Neural cell (in vitro differentiated cells): ENCODE measurements around the gene CCDC175. TPM values are rescaled to one million over a fixed set of nuclear protein-coding genes. Genes with fewer than 3 reads are reported as not detected.
A peak's percentile ranks its signal among the peaks of the same experiment; 100 is the strongest.

Experiments
- H2AFZ ChIP-seq: fragments of 200-600, 300-800 bp; sonication (generic), shearing (Covaris generic); 2 replicates; pipeline ENCODE4 v1.6.0; 2014; ENCODE audit warnings: low read depth, mild to moderate bottlenecking, antibody characterized with exemption, low read length, moderate library complexity
- H3F3A ChIP-seq: fragments of 200-600 bp; shearing (Covaris generic); 2 replicates; pipeline ENCODE4 v1.6.1; 2016; ENCODE audit warnings: mild to moderate bottlenecking, moderate library complexity, mixed read lengths, antibody characterized with exemption, low read length; ENCODE audit not compliant: insufficient read depth, poor library complexity, severe bottlenecking
- H3K27ac ChIP-seq: fragments of 200-600, 300-800 bp; sonication (generic), shearing (Covaris generic); 2 replicates; pipeline ENCODE4 v1.5.1; 2014; ENCODE audit warnings: mild to moderate bottlenecking, low read length, moderate library complexity
- H3K27me3 ChIP-seq: fragments of 300-800, 200-600 bp; sonication (generic), shearing (Covaris generic); 2 replicates; pipeline ENCODE4 v1.6.0; 2014; ENCODE audit warnings: mild to moderate bottlenecking, low read depth, low read length, moderate library complexity; ENCODE audit not compliant: insufficient read depth
- H3K36me3 ChIP-seq: fragments of 300-800, 200-600 bp; sonication (generic), shearing (Covaris generic); 2 replicates; pipeline ENCODE4 v1.5.1; 2014; ENCODE audit warnings: mild to moderate bottlenecking, antibody characterized with exemption, low read length, moderate library complexity; ENCODE audit not compliant: insufficient read depth
- H3K4me2 ChIP-seq: fragments of 300-800, 200-600 bp; sonication (generic), shearing (Covaris generic); 2 replicates; pipeline ENCODE4 v1.6.0; 2014; ENCODE audit warnings: mild to moderate bottlenecking, low read length
- H3K4me3 ChIP-seq: fragments of 300-800, 200-600 bp; sonication (generic), shearing (Covaris generic); 2 replicates; pipeline ENCODE4 v1.5.1; 2014; ENCODE audit warnings: mild to moderate bottlenecking, low read length, moderate library complexity
- H3K79me2 ChIP-seq: fragments of 200-600 bp; shearing (Covaris generic); replicated peaks from 2 replicates; pipeline ENCODE4 v1.6.0; 2014; ENCODE audit warnings: mild to moderate bottlenecking, low read length, moderate library complexity; ENCODE audit not compliant: insufficient read depth
- H3K9ac ChIP-seq: fragments of 300-800, 200-600 bp; sonication (generic), shearing (Covaris generic); 2 replicates; pipeline ENCODE4 v1.6.1; 2016; ENCODE audit warnings: mild to moderate bottlenecking, low read length, mixed read lengths
- H3K9me2 ChIP-seq: fragments of 200-600 bp; shearing (Covaris generic); 2 replicates; pipeline ENCODE4 v1.6.1; 2016; ENCODE audit warnings: mild to moderate bottlenecking, low read length, mixed read lengths; ENCODE audit not compliant: insufficient read depth
- H3K9me3 ChIP-seq: fragments of 200-600, 300-800 bp; sonication (generic), shearing (Covaris generic); 2 replicates; pipeline ENCODE4 v1.6.1; 2016; ENCODE audit warnings: mild to moderate bottlenecking, mixed run types, low read length, moderate library complexity, mixed read lengths
- H4K20me1 ChIP-seq: fragments of 200-600 bp; shearing (Covaris generic); 2 replicates; pipeline ENCODE4 v1.6.1; 2016; ENCODE audit warnings: mild to moderate bottlenecking, mixed run types; ENCODE audit not compliant: insufficient read depth
- EP300 ChIP-seq: fragments of 450-650 bp; conservative IDR thresholded peaks from 2 replicates; pipeline ENCODE4 v1.6.1; 2014; ENCODE audit warnings: antibody characterized with exemption, mild to moderate bottlenecking, moderate library complexity; ENCODE audit not compliant: poor library complexity, severe bottlenecking
- EZH2 ChIP-seq: fragments of 200-600, 300-800 bp; shearing (Covaris generic), sonication (generic); IDR thresholded peaks from 2 replicates; pipeline ENCODE4 v1.6.1; 2014; ENCODE audit warnings: antibody characterized with exemption, low read length, borderline replicate concordance, mild to moderate bottlenecking; ENCODE audit not compliant: insufficient read depth, poor library complexity, severe bottlenecking
- MXI1 ChIP-seq: fragments of 450-650 bp; conservative IDR thresholded peaks from 2 replicates; pipeline ENCODE4 v1.6.1; 2014; ENCODE audit warnings: antibody characterized with exemption, mild to moderate bottlenecking; ENCODE audit not compliant: poor library complexity, severe bottlenecking
- POLR2AphosphoS5 ChIP-seq: IDR thresholded peaks from 2 replicates; pipeline ENCODE4 v1.6.1; 2012
- RAD21 ChIP-seq: fragments of 450-650 bp; conservative IDR thresholded peaks from 2 replicates; pipeline ENCODE4 v1.6.1; 2014; ENCODE audit warnings: antibody characterized with exemption, mild to moderate bottlenecking, moderate library complexity
- SMC3 ChIP-seq: fragments of 450-650 bp; conservative IDR thresholded peaks from 2 replicates; pipeline ENCODE4 v1.6.1; 2014; ENCODE audit warnings: antibody characterized with exemption, mild to moderate bottlenecking, moderate library complexity; ENCODE audit not compliant: poor library complexity
- TAF1 ChIP-seq: IDR thresholded peaks from 2 replicates; pipeline ENCODE4 v1.6.1; 2012; ENCODE audit warnings: low read depth
- polyA plus RNA-seq: library from polyadenylated mRNA; depleted of rRNA; stranded (reverse); fragments of >200 nt; gene quantifications from 2 replicates; pipeline ENCODE4 v1.2.3, GENCODE V29; 2014
- TF ChIP-seq, protein P1 (sequence below): fragments of 450-650 bp; IDR thresholded peaks from 2 replicates; pipeline ENCODE4 v1.5.1; 2014; ENCODE audit warnings: antibody characterized with exemption, mild to moderate bottlenecking, moderate library complexity; ENCODE audit not compliant: poor library complexity, severe bottlenecking
- TF ChIP-seq, protein P2 (sequence below): IDR thresholded peaks from 2 replicates; pipeline ENCODE4 v1.6.1; 2012; ENCODE audit warnings: borderline replicate concordance

CCDC175 gene
- polyA plus RNA-seq, 1 donor from 2014 or later = 0.11 TPM

DNA sequence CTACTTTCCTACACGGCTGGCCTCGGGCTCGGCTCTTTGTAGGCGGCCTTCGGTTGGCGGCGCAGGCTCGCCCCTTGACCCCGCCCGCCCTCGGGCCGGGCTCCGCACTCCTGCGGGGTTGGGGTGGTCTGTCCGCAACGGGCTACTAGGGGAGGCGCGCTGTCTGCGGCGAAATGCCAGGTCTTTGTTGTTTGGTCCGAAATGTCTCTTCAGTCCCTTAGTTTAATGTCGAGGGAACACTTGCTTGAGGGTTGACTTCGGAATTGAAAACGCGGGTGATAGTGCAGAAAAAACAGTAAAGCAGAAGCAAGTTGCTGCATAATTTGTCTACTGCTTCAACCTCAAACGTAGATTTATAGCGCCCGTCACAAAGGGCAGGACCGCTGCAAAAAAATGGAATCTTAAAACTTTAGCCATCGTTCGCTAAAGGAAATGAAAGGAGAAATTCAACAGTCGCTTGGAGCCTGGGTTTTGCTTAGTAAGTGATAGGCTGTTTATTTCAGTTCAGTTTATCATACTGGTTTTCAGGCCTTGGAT lies 91.9 kb downstream of the CCDC175 start:
- no peaks in the 10 kb centered on the region for H3K9me2 ChIP-seq
- no peaks in the 10 kb centered on the region for H4K20me1 ChIP-seq
- no peaks in the 10 kb centered on the region for H3K36me3 ChIP-seq
- H3K9ac ChIP-seq = peak overlapping the region; percentile 79
- peaks cover 27% of the 10 kb centered on the region for H3K79me2 ChIP-seq
- H3K4me2 ChIP-seq = peak overlapping the region; percentile 79
- H3K27me3 ChIP-seq = no peaks in the 10 kb centered on the region
- H3K9me3 ChIP-seq = no peaks in the 10 kb centered on the region
- H3K27ac ChIP-seq = peak overlapping the region; percentile 82
- peak overlapping the region; percentile 88 for H3K4me3 ChIP-seq
- no peaks in the 10 kb centered on the region for H3F3A ChIP-seq
- H2AFZ ChIP-seq = peak overlapping the region; percentile 59
- TF ChIP-seq MXI1 (no peak), RAD21 (no peak), POLR2AphosphoS5 (no peak), EZH2 (no peak), SMC3 (no peak), EP300 (no peak), TAF1 (no peak)
- TF ChIP-seq, protein P1, sequence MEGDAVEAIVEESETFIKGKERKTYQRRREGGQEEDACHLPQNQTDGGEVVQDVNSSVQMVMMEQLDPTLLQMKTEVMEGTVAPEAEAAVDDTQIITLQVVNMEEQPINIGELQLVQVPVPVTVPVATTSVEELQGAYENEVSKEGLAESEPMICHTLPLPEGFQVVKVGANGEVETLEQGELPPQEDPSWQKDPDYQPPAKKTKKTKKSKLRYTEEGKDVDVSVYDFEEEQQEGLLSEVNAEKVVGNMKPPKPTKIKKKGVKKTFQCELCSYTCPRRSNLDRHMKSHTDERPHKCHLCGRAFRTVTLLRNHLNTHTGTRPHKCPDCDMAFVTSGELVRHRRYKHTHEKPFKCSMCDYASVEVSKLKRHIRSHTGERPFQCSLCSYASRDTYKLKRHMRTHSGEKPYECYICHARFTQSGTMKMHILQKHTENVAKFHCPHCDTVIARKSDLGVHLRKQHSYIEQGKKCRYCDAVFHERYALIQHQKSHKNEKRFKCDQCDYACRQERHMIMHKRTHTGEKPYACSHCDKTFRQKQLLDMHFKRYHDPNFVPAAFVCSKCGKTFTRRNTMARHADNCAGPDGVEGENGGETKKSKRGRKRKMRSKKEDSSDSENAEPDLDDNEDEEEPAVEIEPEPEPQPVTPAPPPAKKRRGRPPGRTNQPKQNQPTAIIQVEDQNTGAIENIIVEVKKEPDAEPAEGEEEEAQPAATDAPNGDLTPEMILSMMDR = no peak
- TF ChIP-seq, protein P2, sequence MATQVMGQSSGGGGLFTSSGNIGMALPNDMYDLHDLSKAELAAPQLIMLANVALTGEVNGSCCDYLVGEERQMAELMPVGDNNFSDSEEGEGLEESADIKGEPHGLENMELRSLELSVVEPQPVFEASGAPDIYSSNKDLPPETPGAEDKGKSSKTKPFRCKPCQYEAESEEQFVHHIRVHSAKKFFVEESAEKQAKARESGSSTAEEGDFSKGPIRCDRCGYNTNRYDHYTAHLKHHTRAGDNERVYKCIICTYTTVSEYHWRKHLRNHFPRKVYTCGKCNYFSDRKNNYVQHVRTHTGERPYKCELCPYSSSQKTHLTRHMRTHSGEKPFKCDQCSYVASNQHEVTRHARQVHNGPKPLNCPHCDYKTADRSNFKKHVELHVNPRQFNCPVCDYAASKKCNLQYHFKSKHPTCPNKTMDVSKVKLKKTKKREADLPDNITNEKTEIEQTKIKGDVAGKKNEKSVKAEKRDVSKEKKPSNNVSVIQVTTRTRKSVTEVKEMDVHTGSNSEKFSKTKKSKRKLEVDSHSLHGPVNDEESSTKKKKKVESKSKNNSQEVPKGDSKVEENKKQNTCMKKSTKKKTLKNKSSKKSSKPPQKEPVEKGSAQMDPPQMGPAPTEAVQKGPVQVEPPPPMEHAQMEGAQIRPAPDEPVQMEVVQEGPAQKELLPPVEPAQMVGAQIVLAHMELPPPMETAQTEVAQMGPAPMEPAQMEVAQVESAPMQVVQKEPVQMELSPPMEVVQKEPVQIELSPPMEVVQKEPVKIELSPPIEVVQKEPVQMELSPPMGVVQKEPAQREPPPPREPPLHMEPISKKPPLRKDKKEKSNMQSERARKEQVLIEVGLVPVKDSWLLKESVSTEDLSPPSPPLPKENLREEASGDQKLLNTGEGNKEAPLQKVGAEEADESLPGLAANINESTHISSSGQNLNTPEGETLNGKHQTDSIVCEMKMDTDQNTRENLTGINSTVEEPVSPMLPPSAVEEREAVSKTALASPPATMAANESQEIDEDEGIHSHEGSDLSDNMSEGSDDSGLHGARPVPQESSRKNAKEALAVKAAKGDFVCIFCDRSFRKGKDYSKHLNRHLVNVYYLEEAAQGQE = no peak

DNA sequence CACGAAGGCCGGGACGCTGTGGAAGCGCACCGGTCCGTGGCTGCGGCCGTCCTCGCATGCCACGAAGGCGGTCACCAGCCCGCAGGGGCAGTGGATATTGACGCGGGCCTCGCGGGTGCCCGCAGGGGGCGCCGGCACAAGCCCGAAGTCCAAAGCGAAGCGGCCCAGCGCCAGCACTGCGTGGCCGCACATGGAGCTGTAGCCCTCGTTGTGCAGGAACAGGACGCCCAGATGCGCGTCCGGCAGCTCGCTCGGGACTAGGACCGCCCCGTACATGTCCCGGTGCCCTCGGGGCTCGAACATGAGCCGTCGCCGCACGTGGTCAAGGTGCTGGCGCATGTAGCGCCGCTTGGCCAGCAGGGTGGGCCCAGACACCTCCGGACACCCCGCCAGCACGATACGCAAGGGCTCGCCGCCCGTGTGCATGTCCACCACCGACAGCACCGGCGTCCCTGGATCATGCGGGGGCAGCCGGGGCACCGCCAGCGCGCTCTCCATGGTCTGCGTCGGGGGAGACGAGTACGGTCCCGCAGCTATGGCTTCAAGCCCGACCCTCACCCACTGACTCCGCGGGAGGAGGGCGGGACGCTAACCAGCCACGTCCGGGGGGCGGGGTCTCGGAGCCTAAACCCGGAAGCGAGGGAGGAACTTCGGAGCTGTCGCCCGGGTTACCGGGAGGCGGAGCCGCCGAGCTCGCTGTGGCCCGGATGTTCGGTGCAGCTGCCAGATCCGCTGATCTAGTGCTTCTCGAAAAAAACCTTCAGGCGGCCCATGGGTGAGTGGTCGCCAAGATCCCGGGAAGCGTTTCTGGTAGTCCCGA lies 92.6 kb downstream of the CCDC175 start, which contains the start of the genes JKAMP and L3HYPDH:
Gene JKAMP (plus strand): TSS at position 699 of the 820 bp plus-strand sequence. CDS start 73 bp downstream, at position 772.
Gene L3HYPDH (minus strand): TSS at position 590 of the 820 bp plus-strand sequence. CDS start 92 bp downstream, at position 498.
- Histone ChIP-seq H4K20me1 (no peaks in the 10 kb centered on the region), H3K79me2 (peaks cover 27% of the 10 kb centered on the region), H3F3A (no peaks in the 10 kb centered on the region), H3K27ac (peak within 1 kb of the TSS; percentile 82), H3K9me3 (no peaks in the 10 kb centered on the region), H3K4me3 (peak within 1 kb of the TSS; percentile 88), H3K9me2 (no peaks in the 10 kb centered on the region), H3K36me3 (no peaks in the 10 kb centered on the region), H2AFZ (peak within 1 kb of the TSS; percentile 84), H3K4me2 (peak within 1 kb of the TSS; percentile 87), H3K27me3 (no peaks in the 10 kb centered on the region), H3K9ac (peak within 1 kb of the TSS; percentile 79)
- TF ChIP-seq, protein P1 = peak; percentile 84
- TF ChIP-seq TAF1 (peak; percentile 67), EZH2 (no peak), POLR2AphosphoS5 (peak; percentile 94), SMC3 (peak; percentile 72), EP300 (no peak), RAD21 (peak; percentile 50), MXI1 (peak; percentile 96)
- TF ChIP-seq, protein P2 = no peak
